ENCODE results near the gene SIRPB2.

GRCh38 chr20:1426231-1426849, 64.9 kb downstream of the SIRPB2 start:
- no peak for TF ChIP-seq CTCF (IDR thresholded peaks at IDR 0.05 in 4 of 5, conservative IDR thresholded peaks at IDR 0.05 in 1 of 5)
- no peak for TF ChIP-seq POLR2A (IDR thresholded peaks at IDR 0.05)
